GM19328 (cell line): ENCODE data around the gene PRRG2.
"Not testable (repeated sequence)": the region's sequence is repeated elsewhere in the genome, so short reads cannot be mapped to it uniquely, and the experiment has no call there.

Experiments used
- ATAC-seq: cut with Tn5 transposase; IDR thresholded peaks from one replicate; pipeline ENCODE4 v1.9.1; 2021; ENCODE audit warnings: mild to moderate bottlenecking, moderate library complexity; ENCODE audit not compliant: unreplicated experiment

PRRG2 gene

DNA sequence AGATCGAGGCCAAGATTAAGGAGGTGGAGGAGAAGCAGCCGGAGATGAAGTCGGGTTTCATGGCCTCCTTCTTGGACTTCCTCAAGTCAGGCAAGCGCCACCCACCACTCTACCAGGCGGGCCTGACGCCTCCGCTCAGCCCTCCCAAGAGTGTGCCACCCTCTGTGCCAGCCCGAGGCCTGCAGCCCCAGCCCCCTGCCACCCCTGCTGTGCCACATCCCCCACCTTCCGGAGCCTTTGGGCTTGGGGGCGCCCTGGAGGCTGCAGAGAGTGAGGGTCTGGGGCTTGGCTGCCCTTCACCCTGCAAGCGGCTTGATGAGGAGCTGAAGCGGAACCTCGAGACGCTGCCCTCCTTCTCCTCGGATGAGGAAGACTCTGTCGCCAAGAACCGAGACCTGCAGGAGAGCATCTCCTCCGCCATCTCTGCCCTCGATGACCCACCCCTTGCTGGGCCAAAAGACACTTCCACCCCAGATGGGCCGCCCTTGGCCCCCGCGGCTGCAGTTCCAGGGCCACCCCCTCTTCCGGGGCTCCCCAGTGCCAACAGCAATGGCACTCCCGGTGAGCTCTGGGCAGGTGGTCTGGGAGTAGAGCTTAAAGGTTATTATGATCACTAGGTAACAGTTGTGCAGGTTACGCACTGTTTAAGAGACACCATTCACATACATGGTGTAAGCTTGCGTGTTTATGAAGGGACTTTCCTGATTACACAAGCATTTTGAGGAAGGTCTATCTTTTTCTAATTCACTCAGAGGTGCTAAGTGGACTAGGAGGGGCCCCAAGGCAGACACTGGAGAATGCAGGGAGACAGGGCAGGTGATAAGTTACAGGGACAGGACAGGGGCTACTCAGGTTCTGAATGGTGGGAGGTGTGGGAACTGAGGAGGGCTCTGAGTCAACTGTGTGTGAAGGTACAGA lies 18.5 kb downstream of the PRRG2 start:
- no peak for ATAC-seq

GRCh38 chr19:49601482-49602038 lies 20.4 kb downstream of the PRRG2 start:
- ATAC-seq, result no peak

GRCh38 chr19:49602806-49603205 lies 21.7 kb downstream of the PRRG2 start:
- no peak for ATAC-seq

DNA sequence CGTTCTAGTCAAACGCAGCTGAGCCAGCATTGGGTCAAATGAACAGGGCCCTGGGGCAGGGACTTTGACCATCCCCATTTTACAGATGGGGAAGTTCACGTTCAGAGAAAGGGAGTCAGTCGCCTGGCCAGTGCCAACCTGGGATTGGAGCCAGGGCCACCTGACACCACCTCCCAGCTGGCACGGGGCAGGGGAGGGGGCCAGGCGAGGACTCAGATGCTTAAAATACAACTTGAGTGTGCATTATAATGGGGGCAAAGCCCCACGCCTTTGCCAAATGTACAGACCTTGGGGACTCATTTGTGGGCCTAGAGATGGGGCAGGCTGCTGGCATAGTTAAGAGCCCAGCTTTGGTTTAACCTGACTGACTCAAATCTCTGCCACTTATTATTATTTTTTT lies 24.5 kb downstream of the PRRG2 start:
- ATAC-seq, result no peak

GRCh38 chr19:49609499-49610092 lies 28.5 kb downstream of the PRRG2 start:
- ATAC-seq, result no peak

DNA sequence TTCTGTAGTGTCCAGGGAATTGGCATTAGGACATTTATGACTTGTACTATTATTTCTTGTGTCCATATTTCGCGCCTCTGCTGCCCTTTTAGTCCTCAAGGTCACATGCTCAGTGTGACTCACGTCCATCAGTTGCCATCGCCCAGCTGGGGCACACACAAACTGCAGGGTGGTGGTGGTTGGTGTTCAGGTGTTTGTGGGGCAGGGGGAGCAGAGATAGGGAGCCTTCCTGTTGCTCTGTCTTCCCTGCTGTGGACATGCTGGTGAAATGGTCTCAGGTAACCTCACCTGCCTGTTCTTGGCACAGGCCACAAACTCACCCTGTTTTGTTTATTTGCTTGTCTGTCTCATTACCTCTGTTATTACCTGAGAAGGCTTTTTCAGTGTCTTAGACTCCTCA lies 32.3 kb downstream of the PRRG2 start:
- ATAC-seq, result no peak

GRCh38 chr19:49614096-49614833 lies 33.1 kb downstream of the PRRG2 start:
- ATAC-seq, result no peak

GRCh38 chr19:49615861-49616260 lies 34.7 kb downstream of the PRRG2 start:
- no peak for ATAC-seq

GRCh38 chr19:49616532-49616931 lies 35.4 kb downstream of the PRRG2 start:
- no peak for ATAC-seq

GRCh38 chr19:49616945-49617344 lies 35.8 kb downstream of the PRRG2 start:
- ATAC-seq, result no peak

GRCh38 chr19:49617860-49618259 lies 36.7 kb downstream of the PRRG2 start:
- ATAC-seq, result not testable (repeated sequence)

- ATAC-seq, result no peak
Measured at GRCh38 chr19:49624967-49625910, 44.1 kb downstream of the PRRG2 start.

- no peak for ATAC-seq
Measured at GRCh38 chr19:49626226-49626625, 45.1 kb downstream of the PRRG2 start.

GRCh38 chr19:49629659-49630058 lies 48.5 kb downstream of the PRRG2 start:
- no peak for ATAC-seq

GRCh38 chr19:49631014-49631588 lies 50.0 kb downstream of the PRRG2 start:
- ATAC-seq, result no peak

GRCh38 chr19:49631610-49632192 lies 50.6 kb downstream of the PRRG2 start:
- ATAC-seq, result no peak

GRCh38 chr19:49632576-49632975 lies 51.5 kb downstream of the PRRG2 start:
- no peak for ATAC-seq

- ATAC-seq, result not testable (repeated sequence)
Measured at GRCh38 chr19:49633273-49633672, 52.2 kb downstream of the PRRG2 start.

GRCh38 chr19:49635530-49636232 lies 54.6 kb downstream of the PRRG2 start:
- ATAC-seq, result no peak
